Activated CD8-positive, alpha-beta memory T cell treated with anti-CD3 and anti-CD28 coated beads for 1 hour (primary cell): ENCODE data around the gene ZCCHC3.

ENCODE experiments used
- DNase-seq, 2 donors: peaks; one replicate each; pipeline ENCODE4 v3.0.0-alpha.2; 2020; ENCODE audit warnings: low read depth in 1 of 2; ENCODE audit errors: extremely low read depth in 1 of 2

Gene ZCCHC3

DNA sequence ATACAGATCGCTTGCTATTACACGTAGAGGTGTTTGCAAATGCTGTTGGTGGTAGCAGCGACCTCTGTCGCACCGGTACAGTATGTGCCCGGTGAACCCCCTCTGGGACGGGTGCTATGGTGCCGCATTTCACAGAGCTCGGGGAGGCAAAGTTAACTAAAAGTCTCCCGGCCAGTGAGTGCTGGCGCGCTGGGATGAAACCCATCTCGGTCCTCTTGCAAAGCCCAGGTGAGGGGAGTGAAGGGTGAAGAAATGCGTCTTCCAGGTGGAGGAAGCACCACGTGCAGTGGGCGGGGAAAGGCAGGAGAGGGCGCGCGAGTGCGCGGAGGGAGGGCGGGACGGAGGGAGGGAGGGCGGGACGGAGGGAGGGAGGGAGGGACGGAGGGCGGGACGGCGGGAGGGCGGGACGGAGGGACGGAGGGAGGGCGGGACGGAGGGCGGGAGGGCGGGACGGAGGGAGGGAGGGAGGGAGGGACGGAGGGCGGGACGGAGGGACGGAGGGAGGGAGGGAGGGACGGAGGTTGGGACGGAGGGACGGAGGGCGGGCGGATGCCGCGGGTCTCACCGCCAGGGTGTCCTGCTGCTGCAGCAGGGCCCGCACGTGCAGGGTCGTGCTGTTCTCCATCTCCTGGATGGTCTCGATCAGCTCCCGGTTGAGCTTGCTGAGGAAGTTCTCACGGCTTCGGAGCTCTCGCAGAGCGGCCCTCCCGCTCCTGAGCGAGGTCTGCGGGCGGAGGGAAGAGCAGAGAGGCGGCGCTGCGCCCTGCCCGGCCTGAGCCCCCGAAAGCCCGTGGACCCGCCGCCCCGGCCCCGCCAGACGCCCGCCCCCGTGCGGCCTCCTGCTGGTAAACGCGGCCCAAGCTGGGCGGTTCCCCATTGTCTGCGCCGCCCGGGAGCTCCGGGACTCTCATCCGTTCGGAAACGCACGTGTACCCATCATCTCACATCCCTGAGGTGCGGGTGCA, 18.5 kb upstream of the ZCCHC3 start:
- DNase-seq, result no peak

DNA sequence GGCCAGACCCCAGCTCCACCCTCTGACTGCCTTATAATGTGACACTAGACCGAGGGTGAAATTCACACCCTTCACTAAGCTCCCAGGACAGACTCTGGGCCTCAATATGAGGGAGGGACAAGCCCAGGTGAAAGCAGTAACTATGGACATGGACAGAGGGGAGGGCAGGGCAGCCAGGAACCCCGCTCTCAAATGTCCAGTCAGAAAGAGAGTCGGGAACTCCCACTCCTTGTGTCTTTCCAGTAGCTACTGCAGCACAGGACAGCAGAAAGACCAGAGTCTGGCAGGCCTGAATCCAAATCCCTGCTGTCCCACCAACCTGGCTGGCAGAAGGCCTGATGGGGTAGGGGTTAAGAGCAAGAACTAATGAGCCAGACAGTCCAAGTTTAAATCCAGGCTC, 13.2 kb upstream of the ZCCHC3 start:
- no peak for DNase-seq

DNA sequence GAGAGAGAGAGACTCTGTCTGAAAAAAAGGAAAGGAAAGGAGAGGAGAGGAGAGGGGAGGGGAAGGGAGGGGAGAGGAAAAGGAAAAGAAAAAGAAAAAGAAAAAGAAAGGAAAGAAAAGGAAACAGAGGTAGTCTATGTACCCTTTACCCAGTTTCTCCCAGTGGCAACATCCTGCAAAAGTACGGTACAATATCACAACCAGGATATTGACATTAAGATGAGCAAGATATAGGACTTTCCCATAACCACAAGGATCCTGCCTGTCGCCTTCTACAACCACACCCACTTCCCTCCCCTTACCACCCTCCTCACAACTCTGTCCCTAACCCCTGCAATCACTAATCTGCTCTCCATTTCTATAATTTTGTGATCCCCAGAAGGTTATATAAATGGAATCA, 10.9 kb upstream of the ZCCHC3 start:
- no peak for DNase-seq

DNA sequence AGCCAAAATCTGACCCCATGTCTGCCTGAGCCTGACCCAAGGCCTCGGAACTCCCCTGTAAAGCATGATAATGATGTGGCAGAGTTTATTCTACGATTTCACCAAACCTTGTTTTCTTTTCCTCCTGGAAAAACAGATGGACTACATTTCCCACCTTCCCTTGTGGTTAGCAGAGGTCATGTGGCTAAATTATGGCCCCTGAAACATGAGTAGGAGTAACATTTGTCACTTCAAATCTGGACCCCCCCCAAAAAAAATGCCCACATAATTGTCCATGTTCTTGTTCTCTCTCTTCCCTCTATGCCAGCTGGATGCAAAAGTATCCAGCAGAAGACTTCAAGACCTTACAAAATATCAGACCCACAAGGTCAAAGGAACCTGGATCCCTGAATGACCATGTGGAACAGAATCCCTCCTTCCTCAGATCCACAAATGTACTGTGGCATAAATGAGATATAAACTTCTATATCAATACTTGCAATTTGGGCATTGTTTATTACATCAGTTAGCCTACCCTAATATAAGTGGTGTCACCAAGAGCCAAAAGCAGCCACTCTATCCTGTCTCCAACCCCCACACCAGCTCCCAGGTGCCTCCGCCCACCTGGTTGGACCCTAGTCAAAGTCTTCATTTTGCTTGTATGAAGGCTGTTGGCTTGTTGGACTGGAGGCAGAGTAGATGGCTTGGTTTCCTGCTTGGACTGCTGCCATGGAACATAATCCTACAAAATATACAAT, 8.2 kb upstream of the ZCCHC3 start:
- DNase-seq, result no peak

DNA sequence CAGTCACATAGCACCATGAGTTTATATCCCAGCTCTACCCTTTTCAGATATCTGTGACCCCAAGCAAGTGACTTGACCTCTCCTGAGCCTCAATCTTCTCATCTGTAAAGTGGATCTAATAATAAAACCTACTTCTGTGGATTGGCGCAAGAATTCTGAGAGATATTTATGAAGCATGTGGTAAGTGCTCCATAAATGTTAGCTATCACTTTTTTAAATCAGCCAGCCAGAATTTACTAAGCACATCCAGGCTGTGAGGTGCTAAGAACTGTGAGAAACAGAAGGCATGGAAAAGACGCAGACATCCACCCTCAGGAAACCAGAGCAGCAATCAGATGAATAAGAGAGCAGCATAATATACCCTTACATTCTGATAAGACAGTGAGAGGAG, 7.7 kb upstream of the ZCCHC3 start:
- DNase-seq, result no peak

DNA sequence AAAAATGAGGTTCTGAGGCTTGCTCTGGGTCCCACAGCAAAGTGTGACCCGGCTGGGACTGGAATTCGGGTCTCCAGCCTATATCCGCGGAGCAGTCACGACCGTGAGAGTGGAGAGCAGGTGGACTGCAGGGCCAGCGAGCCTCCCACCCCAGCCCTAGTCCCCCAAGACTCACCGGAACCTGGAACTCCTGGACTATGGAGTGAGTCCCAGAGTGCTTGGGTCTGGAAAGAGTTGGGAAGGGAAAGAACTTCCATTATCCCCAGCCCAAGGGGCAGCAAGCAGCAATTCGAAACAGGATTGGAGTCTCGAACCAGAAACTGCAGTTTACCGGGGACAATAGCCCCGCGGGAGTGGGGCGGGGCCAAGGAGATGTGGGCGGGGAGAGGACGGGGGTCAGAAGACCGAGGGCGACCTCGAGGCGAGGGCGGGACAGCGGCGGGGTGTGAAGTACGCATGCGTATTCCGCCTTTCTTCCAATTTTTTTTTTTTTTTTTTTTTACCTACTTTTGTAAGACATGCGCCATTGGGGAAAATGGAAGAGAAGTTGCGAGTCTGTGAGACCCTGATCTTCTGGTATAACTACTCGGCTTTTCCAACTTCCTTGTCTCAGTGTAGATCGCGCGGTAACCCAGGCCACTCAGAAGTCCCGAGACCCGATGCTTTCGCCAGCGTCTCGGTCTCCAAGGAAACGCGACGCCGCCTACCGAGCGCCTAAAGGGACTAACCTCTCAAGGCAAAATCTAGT, 7.1 kb upstream of the ZCCHC3 start, which contains the start of gene C20orf96:
C20orf96 (minus strand) TSS at position 667 of the 748 bp plus-strand sequence; CDS start at position 527, 140 bp downstream.
- peak; percentile 65 to 73 for DNase-seq

DNA sequence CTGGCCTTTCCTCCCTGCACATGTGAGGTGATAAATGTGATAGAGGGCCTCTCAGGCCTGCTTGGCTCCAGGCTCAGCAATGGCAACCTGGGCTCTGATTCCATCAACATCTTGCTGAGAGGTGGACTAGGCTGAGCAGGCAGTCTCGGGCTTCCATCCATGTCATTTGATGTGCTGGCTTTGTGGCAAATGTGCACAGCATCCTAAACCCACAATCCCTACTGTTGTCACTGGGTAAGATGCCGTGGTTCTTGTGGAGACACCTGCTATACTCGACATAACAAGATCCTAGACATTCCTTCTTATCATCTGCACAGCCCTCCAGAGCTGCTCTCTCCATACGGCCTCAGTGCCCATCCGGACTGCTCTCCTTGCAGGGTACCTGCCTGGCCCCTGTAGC, 2.8 kb upstream of the ZCCHC3 start:
- DNase-seq, result no peak

DNA sequence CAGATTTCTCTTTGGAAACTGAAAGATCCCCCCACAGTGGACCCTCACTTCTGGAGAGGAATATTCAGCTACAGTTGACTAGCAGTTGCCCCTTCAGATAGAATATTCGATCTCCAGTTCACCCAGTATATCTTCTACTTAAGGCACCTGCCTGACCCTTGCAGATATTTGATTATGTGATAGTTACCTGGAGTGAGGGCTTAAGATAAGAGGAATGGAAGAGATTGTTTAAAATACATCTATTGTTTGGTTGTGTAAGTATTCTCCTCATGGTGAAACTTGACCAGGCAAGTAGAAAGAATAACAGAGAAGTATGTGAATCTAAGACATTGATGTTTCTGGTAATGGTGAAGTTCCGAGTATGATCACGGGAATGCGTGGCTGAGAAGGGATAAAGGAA, 1.6 kb upstream of the ZCCHC3 start:
- DNase-seq, result no peak

DNA sequence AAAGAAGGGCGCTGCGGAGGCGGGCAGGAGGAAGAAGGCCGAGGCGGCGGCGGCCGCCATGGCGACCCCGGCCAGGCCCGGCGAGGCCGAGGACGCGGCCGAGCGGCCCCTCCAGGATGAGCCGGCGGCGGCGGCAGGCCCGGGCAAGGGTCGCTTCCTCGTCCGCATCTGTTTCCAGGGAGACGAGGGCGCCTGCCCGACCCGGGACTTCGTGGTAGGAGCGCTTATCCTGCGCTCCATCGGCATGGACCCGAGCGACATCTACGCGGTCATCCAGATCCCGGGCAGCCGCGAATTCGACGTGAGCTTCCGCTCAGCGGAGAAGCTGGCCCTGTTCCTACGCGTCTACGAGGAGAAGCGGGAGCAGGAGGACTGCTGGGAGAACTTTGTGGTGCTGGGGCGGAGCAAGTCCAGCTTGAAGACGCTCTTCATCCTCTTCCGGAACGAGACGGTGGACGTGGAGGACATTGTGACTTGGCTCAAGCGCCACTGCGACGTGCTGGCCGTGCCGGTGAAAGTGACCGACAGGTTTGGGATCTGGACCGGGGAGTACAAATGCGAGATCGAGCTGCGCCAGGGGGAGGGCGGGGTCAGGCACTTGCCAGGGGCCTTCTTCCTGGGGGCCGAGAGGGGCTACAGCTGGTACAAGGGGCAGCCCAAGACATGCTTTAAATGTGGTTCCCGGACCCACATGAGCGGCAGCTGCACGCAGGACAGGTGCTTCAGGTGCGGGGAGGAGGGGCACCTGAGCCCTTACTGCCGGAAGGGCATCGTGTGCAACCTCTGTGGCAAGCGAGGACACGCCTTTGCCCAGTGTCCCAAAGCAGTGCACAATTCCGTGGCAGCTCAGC, 780 bp downstream of the ZCCHC3 start:
- peak in 1 of 2 donors; percentile 22 for DNase-seq

DNA sequence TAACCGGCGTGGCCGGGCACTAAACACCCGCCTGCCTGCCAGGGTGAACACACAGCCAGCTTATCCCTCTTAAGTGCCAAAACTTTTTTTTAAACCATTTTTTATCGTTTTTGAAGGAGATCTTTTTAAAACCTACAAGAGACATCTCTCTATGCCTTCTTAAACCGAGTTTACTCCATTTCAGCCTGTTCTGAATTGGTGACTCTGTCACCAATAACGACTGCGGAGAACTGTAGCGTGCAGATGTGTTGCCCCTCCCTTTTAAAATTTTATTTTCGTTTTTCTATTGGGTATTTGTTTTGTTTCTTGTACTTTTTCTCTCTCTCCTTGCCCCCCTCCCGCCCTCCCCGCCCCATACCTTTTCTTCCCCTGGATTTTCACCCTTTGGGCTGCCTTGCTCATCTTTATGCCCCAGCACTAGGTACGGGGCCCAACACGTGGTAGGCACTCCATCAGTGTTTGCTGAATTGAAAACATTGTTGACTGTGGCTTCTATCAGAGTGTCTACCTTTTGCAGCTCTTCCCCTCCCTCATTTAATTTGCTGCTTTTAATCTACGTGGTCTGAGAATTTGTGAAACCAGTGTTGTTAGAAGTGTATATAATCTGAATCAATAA, 1.5 kb downstream of the ZCCHC3 start:
- DNase-seq, result no peak

DNA sequence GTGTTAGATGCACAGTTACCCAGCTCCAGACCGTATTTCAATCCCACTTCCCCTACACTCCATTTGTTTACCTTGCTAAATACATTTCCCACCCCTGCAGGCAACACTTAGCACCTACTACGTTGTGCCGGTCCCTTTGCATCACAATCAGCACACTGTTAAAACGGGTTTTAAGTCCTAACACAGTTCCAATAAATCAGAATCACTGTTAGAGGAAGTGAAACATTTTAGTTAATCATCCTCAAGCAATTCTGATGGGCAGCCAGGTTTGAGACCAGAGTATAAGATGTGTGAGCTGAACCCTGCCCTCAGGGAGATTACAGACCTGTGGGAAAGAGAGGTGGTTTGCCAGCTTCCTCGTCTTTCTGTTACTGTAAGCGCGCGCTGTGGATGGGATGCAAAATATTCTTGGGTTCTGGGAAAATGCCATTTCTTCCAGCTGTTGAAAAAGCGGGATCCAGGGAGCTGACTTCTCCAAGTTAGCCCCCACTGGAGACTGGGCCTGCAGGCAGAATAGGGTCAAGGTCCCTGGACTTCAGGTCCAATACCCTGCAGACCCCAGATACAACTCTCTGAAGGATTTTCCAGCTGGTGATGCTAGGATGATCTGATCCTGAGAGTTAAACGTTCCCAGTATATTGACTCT, 3.1 kb downstream of the ZCCHC3 start:
- no peak for DNase-seq

DNA sequence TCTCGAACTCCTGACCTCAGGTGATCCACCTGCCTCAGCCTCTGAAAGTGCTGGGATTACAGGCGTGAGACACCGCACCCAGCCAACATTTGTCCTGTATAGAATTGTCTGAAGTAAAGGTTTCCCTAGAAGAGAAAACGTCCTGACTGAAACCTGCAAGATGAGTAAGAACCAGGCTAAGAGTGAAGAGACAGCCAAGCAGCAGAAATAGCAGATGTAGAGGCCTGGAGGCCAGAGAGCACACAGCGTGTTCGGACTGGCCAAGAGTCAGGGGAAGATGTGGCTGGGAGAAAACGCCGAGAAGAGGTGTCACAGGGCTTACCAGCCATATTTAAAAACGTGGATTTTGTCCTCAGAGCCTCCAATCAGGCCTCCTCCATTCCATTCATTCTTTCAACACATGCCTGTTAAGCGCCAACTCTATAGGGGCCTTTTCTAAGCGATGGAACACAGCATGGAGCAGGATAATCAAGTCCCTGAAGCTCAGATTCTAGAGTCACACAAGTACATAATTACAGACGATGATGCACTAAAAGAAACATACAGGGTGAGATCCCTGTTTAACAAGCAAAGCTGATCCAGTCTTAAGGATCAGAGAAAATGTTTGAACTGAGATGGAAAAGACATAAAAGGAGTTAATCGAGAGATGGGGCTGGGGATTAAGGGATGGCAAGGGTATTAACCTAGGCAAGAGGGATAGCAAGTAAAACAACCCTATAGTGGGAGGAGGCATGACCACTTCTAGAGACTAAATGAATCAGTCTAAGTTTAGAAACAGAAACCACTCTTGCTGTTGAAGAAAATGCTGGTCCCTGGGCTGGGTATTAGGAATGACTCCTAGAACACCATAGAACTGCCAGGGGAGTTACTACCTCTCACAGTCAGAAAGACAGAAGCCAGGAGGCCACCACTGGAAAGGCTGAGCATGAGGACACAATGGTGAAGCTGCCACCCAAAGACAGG, 4.8 kb downstream of the ZCCHC3 start:
- no peak for DNase-seq

DNA sequence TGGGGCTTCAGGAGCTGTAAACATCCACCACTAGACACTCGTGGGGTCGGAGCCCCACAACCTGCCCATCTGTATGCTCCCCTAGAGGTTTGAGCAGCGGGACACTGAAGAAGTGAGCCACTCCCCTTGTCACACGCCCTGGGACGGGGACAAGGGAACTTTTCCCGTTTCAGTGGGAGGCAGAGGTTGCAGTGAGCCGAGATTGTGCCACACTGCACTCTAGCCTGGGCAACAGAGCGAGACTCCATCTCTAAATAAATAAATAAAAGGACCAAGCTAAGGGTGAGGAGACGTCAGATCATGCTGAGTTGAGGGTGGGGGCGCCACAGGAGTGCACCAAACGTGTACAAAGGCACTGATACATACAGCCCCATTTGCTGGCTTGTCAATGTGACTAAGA, 8.4 kb downstream of the ZCCHC3 start:
- DNase-seq, result no peak

DNA sequence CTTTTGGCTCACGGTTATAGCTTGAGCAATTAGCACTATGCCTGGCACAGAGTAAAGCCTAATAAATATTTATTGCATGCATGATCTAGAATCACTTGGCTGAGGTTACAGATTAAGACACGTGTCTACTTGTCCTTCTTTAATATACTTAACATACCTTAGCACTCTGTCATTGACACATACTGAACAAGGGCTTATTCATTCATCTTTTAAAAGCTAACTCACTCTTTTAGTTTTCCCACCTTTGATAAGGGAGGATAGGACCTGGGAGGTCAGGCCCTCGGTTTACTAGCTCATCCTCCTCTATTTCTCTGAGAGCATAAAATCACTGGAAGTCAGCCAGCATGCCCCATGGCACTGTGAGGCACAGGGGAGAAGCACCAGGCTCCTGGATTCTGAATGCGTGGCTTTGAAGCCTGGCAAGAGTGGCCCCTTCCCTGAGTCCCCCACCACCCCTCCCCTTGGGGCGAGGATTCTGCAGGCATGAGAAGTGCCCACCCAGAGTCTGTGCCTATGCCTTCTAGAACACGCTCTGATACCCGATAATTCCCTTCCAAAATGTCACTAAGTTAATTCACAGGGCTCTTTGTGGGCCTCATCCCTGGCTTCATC, 11.2 kb downstream of the ZCCHC3 start:
- no peak for DNase-seq

DNA sequence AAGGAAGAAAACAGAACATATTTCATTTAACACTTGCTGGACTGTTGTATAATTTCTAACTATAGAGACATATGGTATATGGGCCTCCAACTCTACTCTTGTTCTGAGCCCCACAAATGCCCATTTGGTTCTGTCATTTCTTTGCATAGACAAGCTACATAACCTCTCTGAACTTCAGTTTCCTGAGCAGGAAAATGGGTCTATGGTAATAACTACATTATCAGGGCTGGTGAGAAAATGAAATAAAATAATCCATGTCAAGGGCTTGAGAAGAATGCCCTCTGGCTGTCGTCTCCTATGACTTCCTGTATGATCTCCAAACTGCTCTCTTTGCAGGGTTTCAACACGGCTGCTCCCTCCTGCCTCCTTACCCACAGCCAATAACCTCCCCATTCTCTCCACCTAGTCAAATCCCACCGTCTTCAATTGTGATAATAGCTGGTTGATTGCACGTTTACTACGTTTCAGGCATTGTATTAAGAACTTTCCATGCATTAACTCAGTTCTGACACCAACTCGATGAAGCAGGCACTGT, 12.0 kb downstream of the ZCCHC3 start:
- no peak for DNase-seq

DNA sequence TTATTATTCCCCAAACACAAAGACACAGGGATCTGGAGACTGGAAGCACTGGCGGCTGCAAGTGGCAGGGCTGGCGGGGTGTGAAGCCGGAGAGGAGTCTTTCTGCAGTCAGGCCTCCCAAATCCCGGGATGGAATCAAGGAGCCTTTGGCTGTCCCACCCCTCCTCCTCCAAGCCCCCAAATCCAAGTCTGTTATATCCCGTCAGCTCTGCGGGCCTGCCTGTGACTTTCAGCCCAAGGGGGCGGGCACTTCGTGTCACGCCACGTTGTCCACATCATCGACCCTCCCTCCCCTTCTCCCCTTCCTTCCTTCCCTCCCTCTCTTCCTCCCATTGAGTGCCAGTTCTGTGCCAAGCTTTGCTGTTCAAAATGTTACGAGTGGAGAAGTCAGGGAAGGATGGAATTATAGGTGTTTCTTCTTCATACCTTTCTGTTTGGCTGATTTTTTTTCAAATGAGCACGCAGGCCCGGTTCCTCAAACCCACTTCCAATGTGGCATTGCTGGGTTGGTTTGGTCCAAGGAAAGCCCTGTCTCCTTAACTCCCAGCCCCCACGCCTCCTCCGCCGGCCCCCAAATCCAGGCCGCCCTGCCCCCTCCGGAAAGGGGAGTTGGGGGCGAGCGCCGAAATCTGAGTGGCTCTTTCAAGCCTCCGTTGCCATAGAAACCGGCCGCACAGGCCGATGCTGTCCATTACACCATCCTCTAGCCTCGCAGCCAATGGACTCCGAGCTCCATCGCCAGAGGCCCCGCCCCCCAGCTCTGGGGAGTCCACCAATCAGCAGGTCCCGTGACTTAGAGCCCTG, 12.7 kb downstream of the ZCCHC3 start:
- peak in 1 of 2 donors; percentile 59 for DNase-seq

DNA sequence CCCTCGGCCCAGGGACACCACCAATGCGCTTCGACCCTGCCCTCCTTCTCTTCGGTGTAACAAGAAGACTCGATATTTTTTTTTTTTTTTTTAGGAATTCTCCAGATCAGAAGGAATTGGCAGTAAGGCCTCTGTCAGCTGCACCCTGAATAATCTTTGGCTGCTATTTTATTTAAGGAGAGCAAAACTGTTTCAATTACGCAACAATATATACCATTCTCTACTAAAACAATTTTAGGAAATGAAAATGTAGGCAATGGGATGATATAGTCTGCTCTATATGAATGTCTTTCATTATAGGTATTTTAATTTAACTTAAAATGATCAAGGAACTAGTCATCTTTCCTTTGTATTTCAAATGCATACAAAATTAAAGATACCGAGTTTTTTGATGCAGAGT, 13.3 kb downstream of the ZCCHC3 start:
- no peak for DNase-seq
